H1 (cell line): Measurements from ENCODE around the gene SPOCK2. TPM values are rescaled to one million over a fixed set of nuclear protein-coding genes. Genes with fewer than 3 reads are reported as not detected.

Source experiments
- JUND ChIP-seq: IDR thresholded peaks from 2 replicates; pipeline ENCODE4 v1.6.1; 2011; ENCODE audit warnings: mild to moderate bottlenecking, improper control_type of control experiment, low read length
- KDM1A ChIP-seq: fragments of 200-600, 300-600 bp; sonication (generic); IDR thresholded peaks from 2 replicates; pipeline ENCODE4 v1.7.1; 2016; ENCODE audit warnings: mild to moderate bottlenecking, low read length, borderline replicate concordance
- SP2 ChIP-seq: IDR thresholded peaks from 2 replicates; pipeline ENCODE4 v1.6.1; 2012; ENCODE audit warnings: mild to moderate bottlenecking, low read length, inconsistent platforms
- TAF7 ChIP-seq: optimal IDR thresholded peaks from 2 replicates; pipeline ENCODE3; 2011; ENCODE audit warnings: low read depth, mild to moderate bottlenecking, inconsistent platforms, low read length, moderate library complexity, borderline replicate concordance
- polyA plus RNA-seq, 7 experiments: library from polyadenylated mRNA; depleted of rRNA in 3 of 7; stranded (reverse) in 5 of 7; unstranded in 2 of 7; fragments of >200 nt in 5 of 7; fragments of 200-250 nt in 2 of 7; gene quantifications; 1 replicate in 5 of 7; 2 replicates in 1 of 7; 4 replicates in 1 of 7; pipeline versions ENCODE4 v1.2.1 to v1.2.3, GENCODE V29; 2011 to 2013; ENCODE audit warnings: missing spikeins in 2 of 7, mixed read lengths in 2 of 7
- total RNA-seq: library from RNA; stranded (reverse); fragmentation: NEBNext Ultra II Directional; extraction: Animal tissue kit (Norgen Biotek cat#: 25700); gene quantifications from 2 replicates; pipeline ENCODE4 v1.2.1, GENCODE V29; 2021
- TF ChIP-seq, protein P1 (sequence below): fragments of 300-600 bp; sonication (generic); IDR thresholded peaks from 2 replicates; pipeline ENCODE4 v1.7.1; 2012; ENCODE audit warnings: low read length, moderate library complexity, mild to moderate bottlenecking, inconsistent platforms; ENCODE audit not compliant: insufficient replicate concordance
- TF ChIP-seq, protein P2 (sequence below): IDR thresholded peaks from 2 replicates; pipeline ENCODE4 v1.6.1; 2012; ENCODE audit warnings: low read length, inconsistent platforms
- TF ChIP-seq, protein P3 (sequence below): IDR thresholded peaks from 2 replicates; pipeline ENCODE4 v1.6.1; 2012; ENCODE audit warnings: inconsistent platforms

Gene SPOCK2
- total and polyA plus RNA-seq, 2 of the 8 experiments (the other 6 are each of a cell fraction or from before 2014, with no cell fraction given), result 1.5 to 1.9 TPM

DNA sequence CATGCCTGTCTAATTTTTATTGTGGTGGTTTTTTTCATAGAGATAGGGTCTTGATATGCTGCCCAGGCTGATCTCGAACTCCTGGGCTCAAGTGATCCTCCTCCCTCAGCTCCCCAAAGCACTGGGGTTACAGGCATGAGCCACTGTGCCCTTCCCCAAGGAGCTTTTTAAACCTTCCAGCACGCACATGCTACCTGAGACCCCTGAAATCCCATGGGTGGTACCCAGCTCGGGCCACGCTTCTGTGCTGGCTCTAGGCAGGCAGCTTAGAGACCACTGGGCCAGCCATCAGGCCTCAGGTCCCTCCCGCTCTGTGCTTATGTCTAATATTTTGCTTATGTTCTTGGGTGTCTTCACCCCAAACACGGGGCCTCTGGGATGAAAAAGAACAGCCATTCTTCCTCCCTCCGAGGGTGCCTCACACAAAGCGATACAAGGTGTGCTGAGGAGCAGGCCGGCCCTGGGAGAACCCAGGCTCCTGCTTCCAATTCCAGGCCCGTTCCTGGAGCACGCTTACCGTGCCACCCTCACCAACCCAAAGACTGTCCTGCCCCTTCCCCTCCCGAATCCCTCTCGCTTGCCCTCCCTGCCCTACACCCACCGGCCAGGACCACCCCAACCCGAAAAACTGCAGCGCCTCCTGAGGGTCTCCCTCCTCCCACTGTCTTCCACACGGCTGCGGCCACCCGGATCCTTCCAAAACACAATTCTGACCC is 10.9 kb downstream of the SPOCK2 start (continued):
- TF ChIP-seq, protein P1, sequence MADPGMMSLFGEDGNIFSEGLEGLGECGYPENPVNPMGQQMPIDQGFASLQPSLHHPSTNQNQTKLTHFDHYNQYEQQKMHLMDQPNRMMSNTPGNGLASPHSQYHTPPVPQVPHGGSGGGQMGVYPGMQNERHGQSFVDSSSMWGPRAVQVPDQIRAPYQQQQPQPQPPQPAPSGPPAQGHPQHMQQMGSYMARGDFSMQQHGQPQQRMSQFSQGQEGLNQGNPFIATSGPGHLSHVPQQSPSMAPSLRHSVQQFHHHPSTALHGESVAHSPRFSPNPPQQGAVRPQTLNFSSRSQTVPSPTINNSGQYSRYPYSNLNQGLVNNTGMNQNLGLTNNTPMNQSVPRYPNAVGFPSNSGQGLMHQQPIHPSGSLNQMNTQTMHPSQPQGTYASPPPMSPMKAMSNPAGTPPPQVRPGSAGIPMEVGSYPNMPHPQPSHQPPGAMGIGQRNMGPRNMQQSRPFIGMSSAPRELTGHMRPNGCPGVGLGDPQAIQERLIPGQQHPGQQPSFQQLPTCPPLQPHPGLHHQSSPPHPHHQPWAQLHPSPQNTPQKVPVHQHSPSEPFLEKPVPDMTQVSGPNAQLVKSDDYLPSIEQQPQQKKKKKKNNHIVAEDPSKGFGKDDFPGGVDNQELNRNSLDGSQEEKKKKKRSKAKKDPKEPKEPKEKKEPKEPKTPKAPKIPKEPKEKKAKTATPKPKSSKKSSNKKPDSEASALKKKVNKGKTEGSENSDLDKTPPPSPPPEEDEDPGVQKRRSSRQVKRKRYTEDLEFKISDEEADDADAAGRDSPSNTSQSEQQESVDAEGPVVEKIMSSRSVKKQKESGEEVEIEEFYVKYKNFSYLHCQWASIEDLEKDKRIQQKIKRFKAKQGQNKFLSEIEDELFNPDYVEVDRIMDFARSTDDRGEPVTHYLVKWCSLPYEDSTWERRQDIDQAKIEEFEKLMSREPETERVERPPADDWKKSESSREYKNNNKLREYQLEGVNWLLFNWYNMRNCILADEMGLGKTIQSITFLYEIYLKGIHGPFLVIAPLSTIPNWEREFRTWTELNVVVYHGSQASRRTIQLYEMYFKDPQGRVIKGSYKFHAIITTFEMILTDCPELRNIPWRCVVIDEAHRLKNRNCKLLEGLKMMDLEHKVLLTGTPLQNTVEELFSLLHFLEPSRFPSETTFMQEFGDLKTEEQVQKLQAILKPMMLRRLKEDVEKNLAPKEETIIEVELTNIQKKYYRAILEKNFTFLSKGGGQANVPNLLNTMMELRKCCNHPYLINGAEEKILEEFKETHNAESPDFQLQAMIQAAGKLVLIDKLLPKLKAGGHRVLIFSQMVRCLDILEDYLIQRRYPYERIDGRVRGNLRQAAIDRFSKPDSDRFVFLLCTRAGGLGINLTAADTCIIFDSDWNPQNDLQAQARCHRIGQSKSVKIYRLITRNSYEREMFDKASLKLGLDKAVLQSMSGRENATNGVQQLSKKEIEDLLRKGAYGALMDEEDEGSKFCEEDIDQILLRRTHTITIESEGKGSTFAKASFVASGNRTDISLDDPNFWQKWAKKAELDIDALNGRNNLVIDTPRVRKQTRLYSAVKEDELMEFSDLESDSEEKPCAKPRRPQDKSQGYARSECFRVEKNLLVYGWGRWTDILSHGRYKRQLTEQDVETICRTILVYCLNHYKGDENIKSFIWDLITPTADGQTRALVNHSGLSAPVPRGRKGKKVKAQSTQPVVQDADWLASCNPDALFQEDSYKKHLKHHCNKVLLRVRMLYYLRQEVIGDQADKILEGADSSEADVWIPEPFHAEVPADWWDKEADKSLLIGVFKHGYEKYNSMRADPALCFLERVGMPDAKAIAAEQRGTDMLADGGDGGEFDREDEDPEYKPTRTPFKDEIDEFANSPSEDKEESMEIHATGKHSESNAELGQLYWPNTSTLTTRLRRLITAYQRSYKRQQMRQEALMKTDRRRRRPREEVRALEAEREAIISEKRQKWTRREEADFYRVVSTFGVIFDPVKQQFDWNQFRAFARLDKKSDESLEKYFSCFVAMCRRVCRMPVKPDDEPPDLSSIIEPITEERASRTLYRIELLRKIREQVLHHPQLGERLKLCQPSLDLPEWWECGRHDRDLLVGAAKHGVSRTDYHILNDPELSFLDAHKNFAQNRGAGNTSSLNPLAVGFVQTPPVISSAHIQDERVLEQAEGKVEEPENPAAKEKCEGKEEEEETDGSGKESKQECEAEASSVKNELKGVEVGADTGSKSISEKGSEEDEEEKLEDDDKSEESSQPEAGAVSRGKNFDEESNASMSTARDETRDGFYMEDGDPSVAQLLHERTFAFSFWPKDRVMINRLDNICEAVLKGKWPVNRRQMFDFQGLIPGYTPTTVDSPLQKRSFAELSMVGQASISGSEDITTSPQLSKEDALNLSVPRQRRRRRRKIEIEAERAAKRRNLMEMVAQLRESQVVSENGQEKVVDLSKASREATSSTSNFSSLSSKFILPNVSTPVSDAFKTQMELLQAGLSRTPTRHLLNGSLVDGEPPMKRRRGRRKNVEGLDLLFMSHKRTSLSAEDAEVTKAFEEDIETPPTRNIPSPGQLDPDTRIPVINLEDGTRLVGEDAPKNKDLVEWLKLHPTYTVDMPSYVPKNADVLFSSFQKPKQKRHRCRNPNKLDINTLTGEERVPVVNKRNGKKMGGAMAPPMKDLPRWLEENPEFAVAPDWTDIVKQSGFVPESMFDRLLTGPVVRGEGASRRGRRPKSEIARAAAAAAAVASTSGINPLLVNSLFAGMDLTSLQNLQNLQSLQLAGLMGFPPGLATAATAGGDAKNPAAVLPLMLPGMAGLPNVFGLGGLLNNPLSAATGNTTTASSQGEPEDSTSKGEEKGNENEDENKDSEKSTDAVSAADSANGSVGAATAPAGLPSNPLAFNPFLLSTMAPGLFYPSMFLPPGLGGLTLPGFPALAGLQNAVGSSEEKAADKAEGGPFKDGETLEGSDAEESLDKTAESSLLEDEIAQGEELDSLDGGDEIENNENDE, result no peak
- TF ChIP-seq, protein P2, sequence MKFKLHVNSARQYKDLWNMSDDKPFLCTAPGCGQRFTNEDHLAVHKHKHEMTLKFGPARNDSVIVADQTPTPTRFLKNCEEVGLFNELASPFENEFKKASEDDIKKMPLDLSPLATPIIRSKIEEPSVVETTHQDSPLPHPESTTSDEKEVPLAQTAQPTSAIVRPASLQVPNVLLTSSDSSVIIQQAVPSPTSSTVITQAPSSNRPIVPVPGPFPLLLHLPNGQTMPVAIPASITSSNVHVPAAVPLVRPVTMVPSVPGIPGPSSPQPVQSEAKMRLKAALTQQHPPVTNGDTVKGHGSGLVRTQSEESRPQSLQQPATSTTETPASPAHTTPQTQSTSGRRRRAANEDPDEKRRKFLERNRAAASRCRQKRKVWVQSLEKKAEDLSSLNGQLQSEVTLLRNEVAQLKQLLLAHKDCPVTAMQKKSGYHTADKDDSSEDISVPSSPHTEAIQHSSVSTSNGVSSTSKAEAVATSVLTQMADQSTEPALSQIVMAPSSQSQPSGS, result no peak
- TF ChIP-seq TAF7 (no peak), KDM1A (no peak), SP2 (no peak), JUND (no peak)
- TF ChIP-seq, protein P3, sequence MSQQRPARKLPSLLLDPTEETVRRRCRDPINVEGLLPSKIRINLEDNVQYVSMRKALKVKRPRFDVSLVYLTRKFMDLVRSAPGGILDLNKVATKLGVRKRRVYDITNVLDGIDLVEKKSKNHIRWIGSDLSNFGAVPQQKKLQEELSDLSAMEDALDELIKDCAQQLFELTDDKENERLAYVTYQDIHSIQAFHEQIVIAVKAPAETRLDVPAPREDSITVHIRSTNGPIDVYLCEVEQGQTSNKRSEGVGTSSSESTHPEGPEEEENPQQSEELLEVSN, result no peak
